Activated CD8-positive, alpha-beta memory T cell treated with anti-CD3 and anti-CD28 coated beads for 4 hours (primary cell): Measurements from ENCODE around the gene DPCD.

Source experiments
- DNase-seq, 2 donors: peaks; one replicate each; pipeline ENCODE4 v3.0.0-alpha.2; 2020; ENCODE audit warnings: low read depth in 2 of 2

Gene DPCD

DNA sequence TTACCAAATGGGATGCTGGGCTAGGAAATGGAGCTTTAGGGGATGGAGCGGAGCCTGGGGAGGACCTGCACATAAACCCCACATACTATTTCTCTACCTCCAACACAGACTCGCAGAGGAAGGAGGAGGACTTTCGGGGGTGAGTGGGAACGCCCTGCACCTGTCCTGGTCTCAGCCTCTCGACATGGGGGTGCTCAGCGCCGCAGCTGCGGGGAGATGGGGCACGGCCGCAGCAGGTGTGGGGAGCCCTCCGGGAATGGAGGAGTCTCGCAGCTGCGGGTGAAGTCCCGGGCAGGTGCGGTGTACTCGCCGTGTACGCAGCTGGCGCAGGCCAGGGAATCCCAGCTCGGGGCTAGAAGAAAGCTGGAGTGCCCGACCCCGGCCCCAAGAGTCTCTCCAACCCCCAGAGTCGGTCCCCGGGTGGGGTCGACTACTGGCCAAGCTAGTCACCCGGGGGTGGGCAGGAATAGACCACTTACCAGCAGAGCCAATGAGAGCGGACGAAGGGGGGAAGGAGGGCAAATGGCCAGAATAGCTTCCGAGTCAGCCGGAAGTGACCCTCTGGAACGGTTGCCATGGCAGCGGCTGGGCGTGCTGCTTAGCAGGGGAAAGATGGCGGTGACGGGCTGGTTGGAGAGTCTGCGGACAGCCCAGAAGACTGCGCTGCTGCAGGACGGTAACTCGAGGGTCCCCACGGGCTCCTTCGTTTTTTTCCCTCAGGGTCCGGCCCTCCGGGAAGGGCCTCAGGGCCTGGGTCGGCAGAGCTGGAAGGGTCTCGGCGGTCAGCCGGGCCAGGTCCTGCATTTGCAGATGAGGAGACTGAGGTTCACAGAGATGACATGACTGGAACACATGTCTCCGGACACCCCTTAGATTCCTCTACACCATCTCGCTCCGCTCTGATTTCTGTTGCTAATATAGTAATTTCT lies at the start of gene DPCD, which contains the start of gene POLL:
Gene DPCD (plus strand): TSS at position 597 of the 929 bp plus-strand sequence. CDS start 16 bp downstream, at position 613.
Gene POLL (minus strand): TSS at position 533 of the 929 bp plus-strand sequence. CDS start 897 bp downstream, outside the sequence.
- peak; percentile 80 to 85 for DNase-seq

DNA sequence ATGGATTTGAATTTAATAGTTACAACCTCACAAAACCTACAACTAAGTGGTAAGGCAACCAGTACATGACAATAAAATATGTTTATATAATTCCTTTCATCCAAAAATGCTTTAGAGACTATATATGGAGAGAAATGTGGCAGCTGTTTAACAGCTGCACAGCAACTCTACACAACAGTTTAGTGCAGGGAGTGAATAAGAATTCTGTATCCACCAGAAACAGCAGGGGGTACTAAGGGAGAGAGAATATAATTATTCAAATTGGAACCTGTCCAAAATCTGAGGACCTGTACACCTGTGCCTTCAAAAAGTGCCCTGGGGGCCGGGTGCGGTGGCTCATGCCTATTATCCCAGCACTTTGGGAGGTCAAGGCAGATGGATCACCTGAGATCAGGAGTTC lies 49.7 kb upstream of the DPCD start:
- no peak for DNase-seq

DNA sequence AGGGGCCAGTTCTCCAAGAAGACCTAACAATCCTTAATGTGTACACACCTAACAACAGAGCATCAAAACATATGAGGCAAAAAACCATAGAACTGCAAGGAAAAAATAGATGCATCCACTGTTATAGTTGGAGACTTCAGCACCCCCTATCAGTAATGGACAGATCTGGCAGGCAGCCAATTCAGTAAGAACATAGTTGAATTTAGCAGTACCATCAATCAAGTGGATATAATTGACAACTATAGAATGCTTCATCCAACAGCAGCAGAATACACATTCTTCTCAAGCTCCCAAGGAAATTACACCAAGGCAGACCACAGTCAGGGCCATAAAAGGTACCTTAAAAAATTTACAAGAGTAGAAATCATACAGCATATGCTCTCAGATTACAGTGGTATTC lies 42.2 kb upstream of the DPCD start:
- no peak for DNase-seq

DNA sequence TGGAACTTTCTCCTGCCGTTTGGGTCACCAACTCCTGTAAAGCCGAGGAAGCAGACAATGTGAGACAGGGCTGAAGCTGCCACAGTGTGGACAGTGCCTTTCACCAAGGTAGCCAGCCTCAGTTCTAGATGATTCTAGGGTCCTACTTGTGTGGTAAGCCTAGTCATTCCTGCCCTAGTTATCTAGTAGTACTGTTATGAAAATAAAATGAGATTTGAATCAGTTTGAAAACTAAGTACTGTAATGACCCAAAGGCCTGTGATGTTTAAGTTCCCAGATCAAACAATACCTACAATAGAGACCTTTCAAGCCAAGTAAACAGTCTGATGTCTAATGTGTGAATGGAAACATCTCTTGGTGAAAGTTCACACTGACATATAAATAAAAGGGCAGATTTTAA lies 37.2 kb upstream of the DPCD start:
- DNase-seq = no peak

DNA sequence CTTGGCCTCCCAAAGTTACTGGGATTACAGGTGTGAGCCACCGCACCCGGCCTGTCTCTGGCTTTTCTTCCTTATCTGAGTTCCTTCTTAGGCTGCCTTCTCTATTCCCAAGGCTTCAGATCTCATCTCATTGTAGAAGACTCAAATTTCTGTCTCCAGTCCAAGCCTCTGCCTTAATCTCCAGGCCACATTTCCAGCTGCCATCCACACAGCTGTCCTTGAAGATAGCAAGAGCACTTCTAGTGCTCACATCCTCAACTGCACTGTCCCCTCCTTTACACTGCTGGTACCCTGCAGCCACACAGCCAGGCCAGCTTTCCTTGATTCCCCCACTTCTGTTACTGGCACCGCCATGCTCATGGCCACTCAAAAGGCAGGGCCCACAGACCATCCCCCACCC lies 35.7 kb upstream of the DPCD start:
- no peak for DNase-seq

DNA sequence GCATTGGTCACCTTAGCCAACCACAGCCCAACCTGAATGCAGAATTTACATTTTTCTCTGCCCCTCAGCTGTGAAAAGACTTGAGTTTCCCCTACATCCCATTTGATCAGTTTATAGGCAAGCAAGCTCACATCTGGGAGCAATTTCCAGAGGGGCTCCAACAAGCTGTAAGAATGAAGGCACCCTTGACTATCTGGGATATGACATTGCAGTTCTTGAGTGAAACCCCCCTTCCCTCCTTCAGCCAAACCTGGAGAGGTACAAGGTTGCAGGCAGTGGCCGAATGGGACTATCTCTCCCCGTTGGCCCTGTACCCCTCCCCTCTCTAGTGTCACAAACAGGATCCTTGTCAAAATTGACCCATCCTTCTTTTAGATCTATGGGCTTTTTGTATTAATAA lies 30.6 kb upstream of the DPCD start:
- no peak for DNase-seq

DNA sequence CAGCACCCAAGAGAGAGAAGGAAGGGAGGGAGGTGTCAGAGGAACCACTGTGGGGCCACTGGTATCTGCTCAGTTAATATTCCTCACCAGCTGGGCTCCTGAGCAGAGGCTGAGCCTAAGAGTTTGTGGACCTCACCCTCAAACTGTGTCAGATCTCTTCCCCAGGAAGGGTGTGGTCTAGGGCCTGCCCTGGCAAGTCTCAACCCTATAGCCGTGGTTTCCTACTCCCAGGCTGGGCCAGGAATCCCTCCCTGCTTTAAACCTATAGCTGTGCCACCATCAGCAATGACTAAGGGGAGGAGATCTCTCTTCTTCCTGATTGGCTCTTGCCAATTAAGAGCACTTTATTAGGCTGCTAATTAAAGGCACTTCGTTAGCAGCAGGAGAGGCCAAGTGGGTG lies 29.9 kb upstream of the DPCD start:
- DNase-seq = no peak

DNA sequence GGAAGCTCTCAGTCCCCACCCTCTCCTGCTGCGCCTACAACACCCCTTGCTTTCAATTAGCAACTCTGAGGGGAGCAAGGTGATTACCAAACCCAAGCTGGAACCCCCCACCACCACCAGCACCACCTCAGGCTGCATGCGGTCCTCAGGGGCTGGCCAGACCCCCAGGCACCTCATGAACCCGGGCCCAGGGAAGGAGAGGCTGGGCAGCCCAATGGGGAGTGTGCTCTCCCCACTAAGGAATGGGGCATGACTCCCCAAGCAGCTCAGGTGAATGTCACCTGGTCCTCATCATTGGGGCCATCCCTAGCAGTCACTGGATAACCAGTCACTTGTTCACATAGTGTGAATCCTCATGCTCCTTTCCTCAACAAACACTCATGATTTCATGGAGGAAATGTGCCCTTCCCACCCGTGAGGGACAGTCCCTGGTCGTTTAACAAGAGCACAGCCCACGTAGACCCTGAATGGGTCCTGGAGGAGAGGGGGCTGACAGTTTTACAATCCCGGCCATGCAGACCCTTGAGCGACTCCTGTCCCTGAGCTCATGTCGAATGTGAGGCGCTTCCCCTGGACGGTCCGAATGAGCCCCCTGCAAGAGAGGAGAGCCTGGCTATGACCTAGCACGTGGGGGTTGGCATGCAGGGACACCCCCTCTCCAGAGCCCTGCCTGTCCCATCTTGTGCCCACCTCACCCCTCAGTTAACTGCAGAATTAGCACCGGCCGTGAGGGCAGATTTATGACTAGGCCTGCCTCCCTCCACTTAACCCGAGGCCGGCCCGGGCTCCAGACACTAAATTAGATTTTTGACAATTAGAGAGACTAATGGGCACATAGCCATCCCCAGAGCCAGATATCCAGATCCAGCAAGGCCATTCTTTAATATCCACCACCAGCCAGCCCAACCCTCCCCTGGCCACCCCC lies 29.2 kb upstream of the DPCD start:
- no peak for DNase-seq

DNA sequence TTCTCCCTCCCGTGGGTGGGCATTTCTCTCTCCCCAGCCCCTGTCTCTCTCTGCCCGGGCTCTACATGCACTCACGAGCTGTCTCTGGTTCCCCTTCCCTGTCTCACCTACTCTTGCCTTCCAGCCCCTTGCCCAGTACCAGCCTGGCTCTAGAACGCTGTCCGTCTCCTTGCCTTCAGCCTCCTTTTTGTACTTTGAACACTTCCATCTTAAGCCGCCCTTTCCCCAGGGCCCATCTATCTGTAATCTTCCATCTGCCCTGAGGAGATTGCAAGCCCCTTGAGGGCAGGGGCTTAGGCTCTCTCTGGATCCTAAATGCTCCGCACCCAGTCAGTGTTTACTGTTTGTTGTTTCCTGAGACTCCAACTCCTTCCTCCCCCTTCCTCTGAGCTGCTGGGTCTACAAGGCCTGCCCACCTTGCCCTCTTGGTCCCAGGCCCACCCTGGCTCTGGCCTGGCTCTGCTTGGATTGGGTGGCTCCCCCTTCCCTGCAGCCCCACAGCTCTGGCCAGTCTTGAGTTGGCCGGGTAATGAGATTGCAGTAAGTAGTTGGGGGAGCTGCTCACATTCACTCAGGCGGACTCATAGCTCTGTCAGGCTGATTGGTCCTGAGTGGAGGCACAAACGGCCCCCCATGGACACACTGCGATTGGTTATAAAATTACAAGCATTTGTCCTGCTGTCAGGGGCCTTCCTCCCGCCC lies 28.4 kb upstream of the DPCD start:
- no peak for DNase-seq

DNA sequence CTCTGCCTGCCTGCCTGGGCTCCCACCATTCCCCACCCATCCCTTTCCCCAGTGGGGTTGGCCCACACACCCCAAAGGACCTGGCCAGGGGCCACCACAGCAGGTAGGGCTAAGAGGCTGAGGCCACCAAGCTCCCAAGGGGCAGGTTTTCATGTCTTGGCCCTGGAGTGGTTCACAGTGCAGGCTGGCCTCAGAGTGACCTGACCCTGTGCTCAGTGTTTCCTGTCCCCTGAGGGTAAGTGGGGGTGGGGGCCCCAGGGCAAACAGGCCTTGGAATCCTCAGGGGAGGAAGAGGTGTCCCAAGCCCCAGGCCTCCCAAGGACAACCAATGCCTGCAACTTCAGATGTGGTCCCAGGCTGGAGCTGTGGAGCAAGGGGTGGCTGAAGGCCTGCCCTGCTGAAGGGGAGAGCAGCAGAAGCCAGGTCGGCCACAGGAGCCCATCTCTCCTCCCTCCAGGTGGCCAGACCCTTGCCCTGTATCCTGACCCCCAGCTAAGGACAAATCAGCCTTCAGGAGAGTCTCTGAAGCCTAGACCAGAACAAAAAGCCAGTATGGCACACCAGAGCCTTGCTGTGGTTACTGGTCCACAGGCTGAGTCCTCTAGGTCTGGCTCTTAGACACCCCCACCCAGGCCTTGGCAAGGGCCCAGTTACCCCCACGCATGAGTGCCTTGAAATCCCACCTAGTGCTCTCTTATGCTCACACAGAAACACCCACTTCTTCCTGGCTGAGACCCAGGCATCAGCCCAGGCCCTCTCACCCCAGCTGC lies 27.6 kb upstream of the DPCD start:
- no peak for DNase-seq

DNA sequence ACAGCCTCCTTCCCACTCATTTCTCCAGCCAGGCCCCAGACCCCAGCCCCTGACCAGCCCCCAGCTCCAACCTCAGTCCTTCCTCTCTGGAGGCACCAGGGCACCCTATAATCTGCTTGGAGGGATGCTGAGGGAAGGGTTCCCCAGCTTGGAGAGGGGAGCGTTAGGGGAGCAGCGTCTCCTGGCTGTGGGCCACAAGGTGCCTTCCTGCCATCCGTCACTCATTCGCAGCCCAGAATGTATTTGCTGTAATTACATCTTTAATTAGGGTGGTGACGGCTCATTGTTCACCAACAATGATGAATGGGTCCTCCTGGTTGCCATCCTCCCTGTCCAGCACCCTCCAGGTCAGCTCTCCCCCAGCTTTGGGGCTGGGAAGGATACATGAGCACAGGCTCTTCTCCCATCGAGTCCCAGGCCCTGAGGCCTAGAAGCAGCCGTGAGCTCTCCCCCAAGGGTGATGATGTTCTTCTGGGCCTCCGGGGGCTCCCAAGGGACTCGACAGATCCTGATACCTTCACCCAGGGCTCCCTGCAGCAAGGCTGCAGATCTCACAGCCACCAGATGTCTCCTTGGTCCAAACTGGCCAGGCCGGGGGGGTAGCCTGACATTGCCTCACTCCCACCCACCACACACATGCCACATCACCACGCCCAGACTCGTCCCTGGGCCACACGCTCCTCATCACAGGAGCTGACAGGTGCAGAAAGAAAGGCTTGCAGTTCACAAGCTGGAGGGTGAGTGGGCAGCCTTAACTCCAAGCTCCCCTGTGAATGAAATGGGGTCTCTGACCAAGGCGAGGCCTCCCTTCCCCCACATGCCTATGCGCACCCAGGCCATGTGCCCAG lies 26.8 kb upstream of the DPCD start:
- DNase-seq = no peak

DNA sequence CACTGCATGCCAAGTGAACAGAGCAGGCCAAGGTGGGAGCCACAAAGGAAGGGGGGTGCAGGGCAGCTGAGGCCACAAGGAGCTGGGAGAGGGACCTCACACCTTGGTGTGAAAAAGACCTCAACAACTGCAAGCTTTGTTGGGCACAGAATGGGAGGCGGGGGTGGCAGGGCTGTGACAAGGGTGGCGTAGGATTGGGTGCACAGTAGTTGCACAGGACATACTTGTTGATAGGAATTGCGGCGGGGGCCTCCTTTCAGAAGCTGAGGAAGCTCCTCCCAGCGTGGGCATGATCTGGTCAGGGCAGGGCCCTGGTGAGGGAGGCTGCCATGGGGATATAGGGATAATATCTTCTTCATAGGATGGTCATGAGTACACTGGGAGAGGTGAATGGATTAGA lies 25.9 kb upstream of the DPCD start:
- no peak for DNase-seq

DNA sequence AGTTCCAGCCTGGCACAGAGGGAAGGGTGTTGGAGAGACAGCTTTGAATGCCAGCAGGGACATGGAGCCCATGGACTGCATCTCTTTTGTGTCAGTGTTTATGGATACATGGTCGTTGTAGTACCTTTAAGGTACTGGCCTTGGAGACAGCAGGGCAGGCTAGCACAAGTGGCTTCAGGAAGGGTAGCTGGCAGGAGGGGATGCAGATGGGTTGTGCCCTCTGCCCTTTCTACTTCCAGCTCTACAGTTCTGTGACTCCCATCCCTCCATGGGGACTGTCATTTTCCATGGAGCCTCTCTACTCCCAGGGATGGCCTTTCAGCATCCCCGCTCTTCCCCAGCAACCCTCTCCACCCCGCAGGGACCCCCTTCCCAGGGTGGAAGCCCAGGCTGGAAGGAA lies 25.1 kb upstream of the DPCD start:
- no peak for DNase-seq

DNA sequence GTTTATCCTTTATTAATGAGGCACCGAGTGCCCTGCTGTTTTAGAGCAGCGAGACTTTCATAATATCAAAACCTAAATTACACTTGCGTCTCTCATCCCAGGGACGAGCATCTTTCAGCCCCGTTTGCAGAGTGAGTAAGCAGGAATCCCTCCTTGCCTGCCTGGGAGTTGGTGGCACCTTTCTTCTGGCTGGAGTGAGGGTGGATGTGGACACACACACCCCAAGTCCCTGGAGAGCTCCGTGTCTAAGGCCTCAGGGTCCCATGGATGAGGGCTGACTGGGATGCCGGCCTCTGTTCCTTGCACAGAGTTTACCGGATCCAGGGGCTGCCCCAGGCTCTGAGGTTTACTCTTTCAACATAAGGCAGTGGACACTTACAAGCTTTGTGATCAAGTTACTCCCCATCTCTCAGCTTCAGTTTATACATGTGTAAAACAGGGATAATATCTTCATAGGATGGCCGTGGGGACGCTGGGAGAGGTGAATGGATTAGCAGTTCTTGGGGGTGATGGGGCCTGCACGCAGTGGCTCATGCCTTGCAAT lies 24.6 kb upstream of the DPCD start:
- DNase-seq = no peak

DNA sequence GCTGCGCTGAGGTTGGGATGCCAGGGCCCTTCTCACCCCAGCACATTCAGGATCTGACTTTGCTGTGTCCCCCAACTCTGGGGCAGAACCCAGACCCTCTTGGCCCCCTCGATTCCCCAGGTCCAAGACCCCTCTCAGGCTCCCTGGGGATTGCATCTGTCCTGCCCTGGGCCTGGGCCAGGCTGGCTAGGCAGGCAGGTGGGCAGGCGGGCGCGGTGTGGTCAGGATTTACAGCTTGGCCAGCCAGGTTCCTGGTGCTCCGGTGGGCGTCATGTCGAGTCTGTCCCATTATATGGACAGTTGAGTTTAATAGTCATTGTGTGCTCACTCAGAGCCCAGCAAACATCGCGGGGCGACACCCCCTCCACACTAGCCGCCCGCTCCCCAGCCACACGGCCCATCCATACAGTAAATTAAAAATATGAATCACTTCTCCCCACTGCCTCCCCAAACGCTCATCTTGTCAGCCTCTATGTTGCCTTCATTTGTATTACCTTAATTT lies 23.6 kb upstream of the DPCD start:
- no peak for DNase-seq

DNA sequence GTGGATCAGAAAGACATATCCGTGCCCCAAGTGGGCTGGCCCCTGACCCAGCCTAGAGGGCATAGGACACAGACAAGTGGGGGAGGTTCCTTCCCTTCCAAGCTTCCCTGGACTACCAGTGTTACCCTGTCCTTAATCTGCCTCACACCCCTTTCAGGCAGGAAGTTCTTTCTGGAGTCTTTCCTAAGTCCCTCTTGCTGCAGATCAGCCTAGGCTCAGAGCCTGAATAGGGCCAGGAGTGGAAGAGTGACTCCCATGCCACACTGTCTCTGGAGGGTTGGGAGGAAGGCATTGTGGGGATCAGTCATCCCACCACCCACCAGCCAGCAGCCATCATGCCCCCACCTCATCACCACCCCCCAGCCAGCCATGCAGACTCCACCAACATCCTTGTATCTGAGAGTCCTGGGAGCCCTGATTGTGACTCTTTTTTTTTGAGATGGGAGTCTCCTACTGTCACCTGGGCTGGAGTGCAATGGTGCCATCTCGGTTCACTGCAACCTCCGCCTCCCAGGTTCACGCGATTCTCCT lies 22.7 kb upstream of the DPCD start:
- DNase-seq = no peak

DNA sequence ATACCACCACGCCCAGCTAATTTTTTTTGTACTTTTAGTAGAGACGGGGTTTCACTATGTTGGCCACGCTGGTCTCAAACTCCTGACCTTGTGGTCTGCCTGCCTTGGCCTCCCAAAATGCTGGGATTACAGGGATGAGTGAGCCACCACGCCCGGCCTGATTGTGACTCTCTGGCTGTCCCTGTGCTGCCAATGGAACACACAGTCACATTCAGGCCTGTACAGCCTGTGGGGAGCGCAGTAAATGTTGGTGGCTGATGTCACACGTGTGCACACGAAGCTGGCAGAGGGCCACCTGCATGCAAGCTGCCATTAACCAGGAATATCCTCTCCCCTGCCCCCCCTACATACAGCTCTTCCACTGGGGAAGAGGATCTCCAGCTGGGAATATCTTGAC lies 22.2 kb upstream of the DPCD start:
- DNase-seq = no peak

DNA sequence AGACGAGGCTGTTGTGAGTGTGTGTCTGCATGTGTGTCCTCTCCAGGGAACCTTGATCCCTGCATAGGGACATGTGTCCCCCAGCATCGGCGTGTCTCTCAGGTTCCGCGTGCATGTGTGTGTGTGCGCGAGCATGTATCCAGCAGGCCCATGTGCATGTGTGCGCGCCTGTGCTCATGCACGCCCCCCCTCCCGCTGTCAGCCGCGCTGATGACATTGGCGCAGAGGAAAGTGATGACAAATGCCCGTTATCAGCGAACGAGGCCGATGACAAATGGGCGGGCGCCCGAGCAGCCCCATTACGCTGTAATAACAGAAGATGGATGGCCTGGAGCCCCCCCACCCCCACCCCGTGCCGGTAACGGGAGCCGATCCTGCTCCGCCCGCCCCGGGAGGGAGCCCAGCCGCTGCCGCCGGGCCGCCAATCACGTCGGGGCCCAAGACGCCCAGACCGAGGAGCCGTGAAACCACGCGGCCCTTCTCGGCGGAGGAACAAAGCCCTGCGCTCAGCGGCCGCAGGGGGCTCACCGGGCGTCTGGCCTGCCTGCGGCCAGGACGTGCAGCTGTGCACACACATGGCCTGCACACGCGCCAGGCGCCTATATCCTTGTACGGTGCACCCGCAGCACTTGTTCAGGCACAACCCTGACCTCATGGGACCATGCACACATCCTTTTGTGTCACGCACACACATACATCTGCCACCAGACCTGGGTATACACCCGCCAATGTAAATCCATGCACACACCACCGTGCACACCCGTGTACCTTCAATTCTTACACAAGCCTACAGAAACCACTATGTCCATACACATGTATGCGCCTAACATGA lies 21.6 kb upstream of the DPCD start:
- no peak for DNase-seq
